ENCODE measurements around the gene ARHGEF10L.

ARHGEF10L gene

DNA sequence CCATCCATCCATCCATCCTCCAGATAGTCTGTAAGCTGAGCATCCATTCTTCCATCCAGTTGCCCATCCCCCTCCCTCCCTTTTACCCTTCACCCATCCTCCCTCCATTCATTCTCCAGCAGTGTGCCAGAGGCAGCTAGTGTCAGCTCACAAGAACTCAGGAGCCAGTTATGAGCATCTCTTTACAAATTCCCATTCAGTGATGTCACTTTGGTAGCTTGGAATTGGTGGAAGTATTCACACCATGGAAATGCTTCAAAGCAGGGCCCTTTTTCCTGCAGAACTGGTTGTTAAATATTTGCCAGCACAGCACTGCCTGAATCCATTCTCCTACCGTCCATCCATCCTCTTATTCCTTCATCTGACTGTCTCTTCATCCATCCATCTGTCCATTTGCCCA, 72.5 kb downstream of the ARHGEF10L start:
- no peak overlapping the region for H3K27ac ChIP-seq
- no peak for TF ChIP-seq ZFX (IDR thresholded peaks at IDR 0.05)
- TF ChIP-seq, protein P1, sequence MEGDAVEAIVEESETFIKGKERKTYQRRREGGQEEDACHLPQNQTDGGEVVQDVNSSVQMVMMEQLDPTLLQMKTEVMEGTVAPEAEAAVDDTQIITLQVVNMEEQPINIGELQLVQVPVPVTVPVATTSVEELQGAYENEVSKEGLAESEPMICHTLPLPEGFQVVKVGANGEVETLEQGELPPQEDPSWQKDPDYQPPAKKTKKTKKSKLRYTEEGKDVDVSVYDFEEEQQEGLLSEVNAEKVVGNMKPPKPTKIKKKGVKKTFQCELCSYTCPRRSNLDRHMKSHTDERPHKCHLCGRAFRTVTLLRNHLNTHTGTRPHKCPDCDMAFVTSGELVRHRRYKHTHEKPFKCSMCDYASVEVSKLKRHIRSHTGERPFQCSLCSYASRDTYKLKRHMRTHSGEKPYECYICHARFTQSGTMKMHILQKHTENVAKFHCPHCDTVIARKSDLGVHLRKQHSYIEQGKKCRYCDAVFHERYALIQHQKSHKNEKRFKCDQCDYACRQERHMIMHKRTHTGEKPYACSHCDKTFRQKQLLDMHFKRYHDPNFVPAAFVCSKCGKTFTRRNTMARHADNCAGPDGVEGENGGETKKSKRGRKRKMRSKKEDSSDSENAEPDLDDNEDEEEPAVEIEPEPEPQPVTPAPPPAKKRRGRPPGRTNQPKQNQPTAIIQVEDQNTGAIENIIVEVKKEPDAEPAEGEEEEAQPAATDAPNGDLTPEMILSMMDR (conservative IDR thresholded peaks at IDR 0.05): no peak

DNA sequence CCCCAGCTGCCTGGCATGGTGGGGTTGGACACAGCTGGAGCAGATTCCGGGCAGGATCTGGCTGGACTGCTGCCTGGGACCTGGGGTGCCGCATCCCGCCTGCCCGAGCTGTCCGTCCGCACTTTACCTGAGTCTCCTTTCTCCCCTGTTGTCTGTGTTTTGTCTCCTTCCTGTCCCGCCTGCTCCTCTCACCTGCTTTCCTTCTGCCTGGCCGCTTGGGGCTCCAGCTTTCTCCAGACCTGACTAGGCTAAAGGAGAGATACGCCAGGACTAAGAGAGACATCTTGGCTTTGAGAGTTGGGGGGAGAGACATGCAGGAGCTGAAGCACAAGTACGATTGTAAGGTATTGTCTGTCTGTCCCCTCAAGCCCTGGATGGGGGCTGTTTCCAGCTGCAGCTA, 73.3 kb downstream of the ARHGEF10L start:
- no peak overlapping the region for H3K27ac ChIP-seq
- TF ChIP-seq, protein P1 (conservative IDR thresholded peaks at IDR 0.05): no peak
- TF ChIP-seq ZFX (IDR thresholded peaks at IDR 0.05): no peak

DNA sequence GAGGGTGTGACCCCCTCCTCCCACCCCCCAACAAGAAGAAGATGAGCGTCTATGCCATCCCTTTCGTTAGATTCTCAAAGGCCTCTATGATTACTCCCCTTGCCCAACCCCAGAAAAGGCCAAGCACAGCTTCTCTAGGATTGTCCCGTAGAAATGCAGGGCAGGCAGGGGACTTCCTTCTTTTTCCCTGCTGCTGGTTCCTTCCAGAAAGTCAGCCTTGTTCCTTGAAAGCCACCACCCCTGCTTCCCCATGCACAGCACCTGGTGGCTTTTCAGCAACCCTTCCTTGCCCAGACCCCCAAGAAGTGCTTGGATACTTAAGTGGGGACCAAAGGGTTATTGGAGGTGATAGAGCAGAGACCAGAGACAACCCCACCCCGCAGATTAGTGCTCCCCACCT, 75.1 kb downstream of the ARHGEF10L start:
- no peak for TF ChIP-seq ZFX (IDR thresholded peaks at IDR 0.05)
- TF ChIP-seq, protein P1 (conservative IDR thresholded peaks at IDR 0.05): no peak
- H3K27ac ChIP-seq: no peak overlapping the region

DNA sequence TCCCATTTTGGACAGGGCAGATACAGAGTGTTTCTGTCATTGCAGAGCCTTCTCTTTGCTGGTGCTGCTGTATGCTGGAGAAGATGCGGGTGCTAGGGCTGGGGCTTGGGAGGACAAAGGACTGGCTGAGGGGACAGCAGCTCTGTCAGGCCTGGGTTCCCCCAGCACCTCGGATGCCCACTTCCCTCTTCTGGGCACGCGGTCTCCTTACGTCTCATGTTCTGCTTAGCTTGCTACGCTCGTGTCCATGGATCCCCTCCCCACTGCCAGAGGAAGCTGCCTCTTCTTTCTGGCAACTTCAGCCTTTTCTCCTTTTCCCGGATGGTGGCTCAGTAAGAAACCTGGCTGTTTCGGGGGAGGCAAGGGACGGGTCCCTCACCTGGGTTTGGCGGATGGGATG, 75.7 kb downstream of the ARHGEF10L start:
- TF ChIP-seq, protein P1 (conservative IDR thresholded peaks at IDR 0.05): no peak
- TF ChIP-seq ZFX (IDR thresholded peaks at IDR 0.05): no peak
- no peak overlapping the region for H3K27ac ChIP-seq

DNA sequence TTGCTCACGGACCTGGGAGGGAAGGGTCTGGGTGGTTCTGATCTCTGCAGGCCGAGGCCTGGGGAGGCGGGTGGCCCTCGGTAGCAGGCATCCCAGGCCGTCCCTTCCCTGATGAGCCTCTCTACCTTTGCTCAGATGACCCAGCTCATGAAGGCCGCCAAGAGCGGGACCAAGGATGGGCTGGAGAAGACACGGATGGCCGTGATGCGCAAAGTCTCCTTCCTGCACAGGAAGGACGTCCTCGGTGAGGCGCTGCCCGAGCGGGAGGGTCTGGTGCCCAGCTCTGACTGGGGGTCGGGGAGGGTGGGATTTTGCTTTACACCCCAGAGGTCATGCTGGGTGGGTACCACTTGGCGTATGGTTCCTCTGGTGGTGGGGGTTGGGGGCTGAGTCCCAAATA, 76.5 kb downstream of the ARHGEF10L start:
- TF ChIP-seq, protein P1 (conservative IDR thresholded peaks at IDR 0.05): no peak
- TF ChIP-seq ZFX (IDR thresholded peaks at IDR 0.05): no peak
- no peak overlapping the region for H3K27ac ChIP-seq

DNA sequence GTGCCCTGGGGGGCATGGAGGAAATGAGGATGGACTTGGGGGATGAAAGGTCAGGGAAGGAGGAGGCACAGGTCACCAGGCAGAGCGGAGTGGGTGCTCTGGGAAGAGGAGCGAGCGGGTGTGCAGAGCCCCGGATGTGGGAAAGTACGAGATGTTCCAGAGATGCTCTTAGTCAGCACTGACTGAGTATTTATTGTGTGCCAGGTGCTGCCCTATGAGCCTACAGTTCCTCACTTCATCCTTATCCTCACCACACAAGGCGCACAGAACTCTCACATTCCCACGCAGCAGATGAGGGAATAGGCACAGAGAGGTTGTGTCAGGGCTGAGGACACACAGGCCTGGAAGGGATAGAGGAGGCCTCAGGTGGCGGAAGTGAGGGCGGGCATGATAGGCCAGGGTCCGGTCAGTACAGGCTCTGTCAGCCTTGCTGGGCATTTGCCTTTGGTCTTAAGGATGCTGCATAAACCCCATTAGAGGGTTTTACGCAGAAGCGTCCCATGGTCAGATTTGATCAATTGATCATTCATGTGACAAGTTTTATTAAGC, 77.3 kb downstream of the ARHGEF10L start:
- no peak overlapping the region for H3K27ac ChIP-seq
- TF ChIP-seq ZFX (IDR thresholded peaks at IDR 0.05): no peak
- TF ChIP-seq, protein P1 (conservative IDR thresholded peaks at IDR 0.05): no peak

DNA sequence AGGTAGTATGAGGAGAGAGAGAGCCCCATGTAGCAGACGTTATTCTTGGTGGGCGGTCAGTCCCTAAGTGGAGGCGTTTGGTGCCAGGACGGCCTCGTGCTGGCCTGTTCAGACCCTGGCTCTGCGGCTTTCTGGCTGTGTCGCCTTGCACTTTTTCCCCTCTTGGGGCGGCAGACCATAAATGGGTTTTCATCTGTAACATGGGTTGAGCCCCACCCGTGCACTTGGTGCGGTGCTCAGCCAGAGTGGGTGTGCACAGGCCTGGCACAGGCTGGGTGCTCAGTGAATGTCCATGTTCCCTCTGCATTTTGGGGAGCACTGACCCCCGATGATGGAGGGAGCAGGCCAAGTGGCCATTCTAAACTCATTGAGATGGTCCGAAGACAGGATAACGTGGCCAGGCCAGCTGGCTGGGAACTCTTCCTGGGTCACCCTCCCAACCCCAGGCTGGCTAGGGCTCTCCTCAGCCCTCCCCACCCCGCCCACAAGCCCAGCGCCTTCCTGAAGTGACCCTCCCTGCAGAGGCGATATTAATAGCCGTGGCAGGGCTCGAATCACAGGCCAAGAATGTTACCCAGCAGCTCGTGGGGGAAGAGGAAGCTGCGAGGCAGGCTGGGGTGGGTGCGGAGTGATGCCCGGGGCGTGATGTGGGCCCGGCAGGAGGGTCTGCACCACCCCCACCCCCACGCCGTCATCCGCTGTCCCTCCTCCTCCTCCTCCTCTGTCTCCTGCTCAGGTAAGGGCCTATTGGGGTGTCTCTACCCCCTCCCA, 78.5 kb downstream of the ARHGEF10L start:
- TF ChIP-seq, protein P1 (conservative IDR thresholded peaks at IDR 0.05): no peak
- no peak for TF ChIP-seq ZFX (IDR thresholded peaks at IDR 0.05)
- no peak overlapping the region for H3K27ac ChIP-seq

Data from C4-2B (cell line).